Left forelimb (tissue), 1 donor: Measurements from ENCODE around the gene COX14.
A peak's percentile ranks its signal among the peaks of the same experiment; 100 is the strongest.
"Not testable (repeated sequence)": the region's sequence is repeated elsewhere in the genome, so short reads cannot be mapped to it uniquely, and the experiment has no call there.

ENCODE experiments used
- DNase-seq: peaks from one replicate; pipeline ENCODE4 v3.0.0-alpha.2; 2018; ENCODE audit warnings: low spot score

The COX14 gene

GRCh38 chr12:50111693-50112455 is at the start of gene COX14:
COX14 (plus strand) TSS chr12:50112236; CDS start chr12:50120044, 7,808 bp downstream.
- DNase-seq: peak; percentile 98

DNA sequence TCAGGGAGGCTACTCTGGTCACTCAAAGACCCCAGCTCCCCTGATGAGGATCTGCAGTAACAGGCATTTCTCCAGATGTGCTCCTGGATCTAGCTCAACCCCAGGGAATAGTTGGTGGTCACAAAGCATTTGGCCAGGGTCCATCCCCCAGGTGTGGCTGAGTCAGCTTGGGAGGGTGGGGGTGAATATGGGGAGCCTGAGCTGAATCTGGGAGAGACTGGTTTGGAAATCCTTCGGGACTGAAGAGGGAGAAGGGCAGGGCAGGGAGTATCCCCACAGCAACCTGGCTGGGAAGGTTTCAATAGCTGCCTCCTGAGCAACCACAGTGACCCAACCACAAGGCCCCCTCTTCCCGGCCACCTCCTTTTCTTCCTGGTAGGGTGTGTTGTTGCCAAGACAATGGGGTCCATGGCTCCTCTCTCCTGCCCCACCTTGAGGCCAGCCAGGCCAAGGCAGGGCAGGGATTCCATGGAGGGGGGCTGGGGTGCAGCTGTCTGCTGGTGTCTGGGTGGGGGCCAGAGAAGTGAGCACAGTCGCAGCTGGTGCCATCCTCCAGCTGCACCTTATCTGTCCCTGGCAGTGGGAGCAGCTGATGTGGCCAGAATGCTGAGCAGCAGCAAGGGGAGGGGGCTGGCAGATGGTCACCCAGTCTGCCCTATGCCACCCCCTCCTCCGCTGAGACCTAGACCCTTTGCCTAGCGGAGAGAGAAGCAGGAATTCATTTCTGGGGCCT is 49.1 kb upstream of the COX14 start:
- DNase-seq: no peak

GRCh38 chr12:50065726-50066310 is 46.2 kb upstream of the COX14 start:
- no peak for DNase-seq

- DNase-seq: no peak
Observed at GRCh38 chr12:50066402-50066801, 45.6 kb upstream of the COX14 start.

DNA sequence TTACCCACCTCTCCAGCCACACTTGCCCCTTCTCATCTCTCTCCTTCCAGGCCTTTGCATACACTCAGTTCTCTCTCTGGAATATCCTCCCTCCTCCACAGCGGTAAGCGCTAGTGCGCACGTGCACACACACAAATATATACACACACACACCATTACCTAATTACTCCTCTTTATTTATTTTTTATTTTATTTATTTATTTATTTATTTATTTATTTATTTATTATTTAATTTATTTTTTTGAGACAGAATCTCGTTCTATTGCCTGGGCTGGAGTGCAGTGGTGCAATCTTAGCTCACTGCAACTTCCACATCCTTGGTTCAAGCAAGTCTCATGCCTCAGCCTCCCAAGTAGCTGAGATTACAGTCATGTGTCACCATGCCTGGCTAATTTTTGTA is 43.0 kb upstream of the COX14 start:
- no peak for DNase-seq

GRCh38 chr12:50069539-50069938 is 42.5 kb upstream of the COX14 start:
- no peak for DNase-seq

DNA sequence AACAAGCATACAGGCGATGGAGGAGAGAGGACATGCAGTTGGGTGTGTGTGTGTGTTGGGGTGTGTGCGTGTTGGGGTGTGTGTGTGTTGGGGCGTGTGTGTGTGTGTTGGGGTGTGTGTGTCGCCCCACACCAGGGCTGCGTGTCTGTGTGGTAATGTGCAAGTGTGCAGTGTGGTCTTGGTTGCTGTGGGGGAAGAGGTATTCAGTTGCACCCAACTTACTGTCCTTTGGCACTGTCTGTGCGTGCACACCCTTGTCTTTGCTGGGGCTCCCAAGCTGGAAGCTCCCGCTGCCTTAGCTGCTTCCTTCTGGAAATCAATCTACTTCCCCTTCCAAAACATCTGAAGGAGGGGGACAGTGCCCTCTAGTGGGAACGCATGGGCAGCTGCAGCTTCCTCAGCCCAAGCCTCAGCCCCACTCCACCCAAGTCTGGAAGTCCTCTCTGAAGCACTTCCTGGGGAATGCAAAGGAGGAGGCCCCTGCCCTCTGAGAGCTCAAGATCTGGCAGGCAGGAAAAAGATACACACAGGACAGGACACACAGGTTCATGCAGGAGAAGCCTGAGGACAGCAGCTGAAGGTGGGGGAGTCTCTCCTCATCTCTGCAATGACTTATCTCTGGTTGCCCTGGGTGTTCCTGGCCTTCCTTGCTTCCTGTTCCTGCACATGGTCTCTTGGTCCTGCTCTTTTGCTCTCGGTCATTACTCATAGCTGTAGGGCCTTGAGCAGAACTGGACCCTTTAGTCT is 41.5 kb upstream of the COX14 start:
- DNase-seq: peak; percentile 86

GRCh38 chr12:50072198-50072907 is 39.7 kb upstream of the COX14 start:
- no peak for DNase-seq

GRCh38 chr12:50073206-50073605 is 38.8 kb upstream of the COX14 start:
- DNase-seq: no peak

- no peak for DNase-seq
Observed at GRCh38 chr12:50073712-50074111, 38.3 kb upstream of the COX14 start.

DNA sequence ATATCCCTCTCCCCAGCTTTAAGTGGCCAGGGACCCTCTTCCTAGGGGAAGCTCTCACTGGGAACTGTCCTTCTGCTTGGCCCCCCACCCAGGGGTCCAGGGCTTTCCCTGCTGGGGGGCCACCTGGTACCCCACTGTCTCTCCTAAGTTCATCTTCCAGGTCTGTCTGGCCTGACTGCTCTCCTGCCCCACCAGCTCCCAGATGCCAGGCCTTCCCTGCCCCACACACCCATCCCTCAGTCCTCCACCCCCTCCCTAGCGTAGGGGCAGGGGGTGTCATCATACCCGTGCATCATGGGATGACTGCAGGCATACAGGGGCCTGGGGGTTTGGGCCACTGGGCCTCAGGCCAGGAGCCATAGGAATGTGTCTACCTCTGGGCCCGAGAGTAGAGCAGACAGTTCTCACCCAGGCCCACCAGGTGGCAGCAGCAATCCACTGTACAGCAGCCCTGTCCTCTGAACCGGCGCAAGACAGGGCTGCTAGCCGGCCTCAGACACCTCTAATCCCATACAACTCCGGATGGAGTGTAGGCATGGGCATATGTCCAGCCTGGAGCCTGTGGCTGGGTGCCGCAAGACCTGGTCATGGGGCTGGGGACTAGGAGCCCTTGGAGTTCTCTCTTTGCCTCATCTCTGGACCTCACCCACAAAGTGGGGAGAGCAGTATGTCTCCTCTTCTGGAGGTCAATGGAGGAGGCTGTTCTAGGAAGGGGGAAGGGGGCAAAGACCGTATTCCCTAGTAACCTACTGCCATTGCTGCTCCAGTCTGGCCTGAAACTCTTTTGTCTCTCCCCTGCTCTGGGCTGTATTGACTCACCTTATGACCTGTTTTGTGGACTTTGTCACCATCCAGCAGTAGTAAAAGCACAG is 36.9 kb upstream of the COX14 start:
- peak; percentile 86 for DNase-seq

- no peak for DNase-seq
Observed at GRCh38 chr12:50075808-50076170, 36.2 kb upstream of the COX14 start.

DNA sequence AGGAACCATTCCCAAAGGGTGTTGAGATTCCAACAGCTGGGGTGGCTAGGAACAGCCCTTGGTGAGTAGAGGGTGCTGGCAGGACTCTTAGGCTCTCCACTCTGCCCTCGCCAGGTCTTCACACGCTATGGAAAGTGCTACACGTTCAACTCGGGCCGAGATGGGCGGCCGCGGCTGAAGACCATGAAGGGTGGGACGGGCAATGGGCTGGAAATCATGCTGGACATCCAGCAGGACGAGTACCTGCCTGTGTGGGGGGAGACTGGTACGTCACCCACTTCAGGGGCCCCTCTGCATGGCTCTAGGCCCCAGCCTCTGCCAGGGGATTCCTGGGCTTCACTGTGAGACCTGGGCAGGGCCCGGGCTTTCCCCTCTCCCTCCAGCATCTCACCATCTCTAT is 34.9 kb upstream of the COX14 start:
- DNase-seq: no peak

- no peak for DNase-seq
Observed at GRCh38 chr12:50078281-50078680, 33.8 kb upstream of the COX14 start.

DNA sequence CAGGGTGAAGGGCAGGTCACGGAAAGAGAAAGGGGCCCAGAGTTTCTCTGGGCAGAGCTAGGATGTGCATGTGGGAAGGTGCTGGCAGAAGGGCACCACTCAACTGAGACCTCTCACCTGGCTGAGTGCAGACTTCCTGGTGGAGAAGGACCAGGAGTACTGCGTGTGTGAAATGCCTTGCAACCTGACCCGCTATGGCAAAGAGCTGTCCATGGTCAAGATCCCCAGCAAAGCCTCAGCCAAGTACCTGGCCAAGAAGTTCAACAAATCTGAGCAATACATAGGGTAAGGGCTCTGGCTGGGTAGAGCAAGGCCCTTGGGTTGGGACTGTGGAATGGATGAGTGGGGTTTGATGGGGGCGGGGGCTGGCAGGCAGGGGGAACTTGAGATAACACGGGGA is 32.3 kb upstream of the COX14 start:
- no peak for DNase-seq

DNA sequence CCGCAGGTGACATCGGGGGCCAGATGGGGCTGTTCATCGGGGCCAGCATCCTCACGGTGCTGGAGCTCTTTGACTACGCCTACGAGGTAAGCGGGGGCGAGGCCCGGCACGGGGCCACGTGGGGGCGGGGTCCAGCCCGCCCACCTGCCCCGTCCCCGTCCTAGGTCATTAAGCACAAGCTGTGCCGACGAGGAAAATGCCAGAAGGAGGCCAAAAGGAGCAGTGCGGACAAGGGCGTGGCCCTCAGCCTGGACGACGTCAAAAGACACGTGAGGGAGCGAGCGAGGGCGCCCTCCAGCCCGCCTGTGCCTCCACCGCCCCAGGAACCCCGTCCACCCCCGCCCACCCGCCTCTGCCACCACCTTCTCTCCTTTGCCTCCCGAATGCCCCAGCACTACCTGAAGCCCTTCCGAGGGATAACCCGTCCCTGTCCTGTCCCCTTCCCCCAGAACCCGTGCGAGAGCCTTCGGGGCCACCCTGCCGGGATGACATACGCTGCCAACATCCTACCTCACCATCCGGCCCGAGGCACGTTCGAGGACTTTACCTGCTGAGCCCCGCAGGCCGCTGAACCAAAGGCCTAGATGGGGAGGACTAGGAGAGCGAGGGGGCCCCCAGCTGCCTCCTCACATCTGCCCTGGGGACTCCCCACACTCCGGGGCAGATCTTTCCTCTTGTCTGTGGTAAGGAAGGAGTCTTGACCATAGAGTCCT is 30.8 kb upstream of the COX14 start:
- DNase-seq: no peak

DNA sequence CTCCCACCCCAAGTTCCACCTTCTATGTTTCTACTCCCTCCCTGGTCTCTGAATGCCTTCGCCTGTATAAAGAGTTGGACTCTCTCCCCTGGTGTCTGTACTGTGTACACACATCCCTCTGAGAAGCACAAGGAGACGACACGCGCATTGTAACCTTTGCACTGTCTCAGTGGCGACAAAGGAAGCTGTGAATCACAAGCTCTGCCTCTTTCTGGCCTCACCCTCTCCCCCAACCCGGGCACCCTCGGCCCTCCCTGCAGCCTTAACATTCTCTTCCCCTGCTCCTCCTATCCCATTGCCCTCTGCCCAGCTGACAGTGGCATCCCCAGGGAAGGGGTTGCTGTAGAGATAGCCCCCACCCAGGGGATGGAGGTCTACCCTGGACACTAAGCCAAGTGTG is 29.4 kb upstream of the COX14 start:
- no peak for DNase-seq

GRCh38 chr12:50083301-50083700 is 28.7 kb upstream of the COX14 start:
- no peak for DNase-seq

GRCh38 chr12:50084409-50084774 is 27.6 kb upstream of the COX14 start:
- DNase-seq: not testable (repeated sequence)
